Activated naive CD4-positive, alpha-beta T cell treated with Interleukin-2 at 50 U/mL for 16 hours (primary cell): ENCODE measurements around the gene RAP1GAP2.

Source experiments
- DNase-seq: peaks from one replicate; pipeline ENCODE4 v3.0.0-alpha.2; 2020

Gene RAP1GAP2

DNA sequence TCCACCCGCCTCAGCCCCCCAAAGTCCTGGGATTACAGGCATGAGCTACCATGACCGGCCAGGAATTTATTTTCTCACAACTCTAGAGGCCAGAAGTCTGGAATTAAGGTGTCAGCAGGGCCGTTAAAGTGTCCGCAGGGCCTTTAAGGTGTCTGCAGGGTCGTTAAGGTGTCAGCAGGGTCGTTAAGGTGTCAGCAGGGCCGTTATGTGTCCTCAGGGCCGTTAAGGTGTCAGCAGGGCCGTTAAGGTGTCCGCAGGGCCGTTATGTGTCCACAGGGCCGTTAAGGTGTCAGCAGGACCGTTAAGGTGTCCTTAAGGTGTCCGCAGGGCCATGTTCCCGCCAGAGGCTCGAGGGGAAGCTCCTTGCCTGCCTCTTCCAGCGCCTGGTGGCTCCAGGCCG is 125.2 kb downstream of the RAP1GAP2 start:
- DNase-seq = no peak

DNA sequence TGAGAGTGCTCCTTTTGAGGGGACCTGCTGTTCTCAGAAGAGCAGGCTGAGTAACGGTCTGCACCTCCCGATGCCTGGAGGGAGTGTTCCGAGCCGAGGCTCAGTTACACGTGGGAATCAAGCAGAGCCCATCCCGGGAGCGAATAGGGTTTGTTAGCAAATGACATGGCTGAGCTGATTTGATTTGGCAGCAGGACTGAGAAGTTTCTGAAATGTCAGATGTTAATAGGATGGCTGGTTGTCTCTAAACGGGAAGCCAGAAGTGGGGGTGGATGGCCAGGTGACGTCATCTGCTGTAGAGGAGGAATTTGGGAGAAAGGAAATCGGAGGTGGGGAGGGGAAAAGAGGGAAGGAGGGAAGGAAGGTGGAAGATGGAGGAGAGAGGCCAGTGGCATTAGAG is 128.0 kb downstream of the RAP1GAP2 start:
- no peak for DNase-seq

DNA sequence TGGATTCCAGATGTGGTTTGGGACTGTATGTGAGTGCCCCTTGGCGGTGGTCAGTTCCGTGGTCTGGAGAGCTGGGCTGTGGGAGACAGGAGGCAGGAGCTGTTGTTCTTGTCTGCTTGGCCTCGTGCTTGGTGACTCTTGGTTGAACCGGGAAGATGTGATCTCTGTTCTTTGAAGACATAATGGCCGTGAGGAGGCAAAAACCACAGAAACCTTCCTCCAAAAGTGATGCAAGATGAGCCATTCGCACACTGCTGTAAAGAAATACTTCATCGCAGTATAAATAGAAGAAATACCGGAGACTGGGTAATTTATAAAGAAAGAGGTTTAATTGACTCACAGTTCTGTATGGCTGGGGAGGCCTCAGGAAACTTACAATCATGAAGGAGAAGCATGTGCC is 128.8 kb downstream of the RAP1GAP2 start:
- no peak for DNase-seq

DNA sequence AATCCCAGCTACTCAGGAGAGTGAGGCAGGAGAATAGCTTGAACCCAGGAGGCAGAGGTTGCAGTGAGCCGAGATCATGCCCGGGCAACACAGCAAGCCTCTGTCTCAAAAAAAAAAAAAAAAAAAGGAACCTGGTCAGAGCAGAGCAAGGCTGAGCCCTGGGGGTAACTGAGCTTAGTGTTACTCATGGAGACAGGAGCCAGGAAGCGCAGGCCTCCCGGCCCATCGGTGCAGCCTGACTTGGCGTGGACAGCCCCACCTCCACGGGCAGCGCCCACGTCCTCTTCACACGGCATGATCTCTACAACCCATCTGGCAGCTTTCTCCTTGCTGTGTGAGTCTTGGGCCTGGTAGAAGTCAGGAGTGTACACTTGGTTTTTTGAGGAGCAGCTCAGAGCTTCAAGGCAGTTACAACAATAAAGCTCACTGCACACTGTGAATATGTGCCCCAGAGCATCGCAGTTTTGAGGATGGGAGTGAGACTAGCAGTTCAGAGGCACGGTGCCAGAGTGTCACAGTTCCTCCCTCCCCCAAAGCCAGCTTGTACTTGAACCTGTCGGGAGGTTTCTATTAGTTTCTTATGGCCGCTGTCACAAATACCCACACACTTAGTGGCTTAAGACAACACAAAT is 129.9 kb downstream of the RAP1GAP2 start:
- no peak for DNase-seq

DNA sequence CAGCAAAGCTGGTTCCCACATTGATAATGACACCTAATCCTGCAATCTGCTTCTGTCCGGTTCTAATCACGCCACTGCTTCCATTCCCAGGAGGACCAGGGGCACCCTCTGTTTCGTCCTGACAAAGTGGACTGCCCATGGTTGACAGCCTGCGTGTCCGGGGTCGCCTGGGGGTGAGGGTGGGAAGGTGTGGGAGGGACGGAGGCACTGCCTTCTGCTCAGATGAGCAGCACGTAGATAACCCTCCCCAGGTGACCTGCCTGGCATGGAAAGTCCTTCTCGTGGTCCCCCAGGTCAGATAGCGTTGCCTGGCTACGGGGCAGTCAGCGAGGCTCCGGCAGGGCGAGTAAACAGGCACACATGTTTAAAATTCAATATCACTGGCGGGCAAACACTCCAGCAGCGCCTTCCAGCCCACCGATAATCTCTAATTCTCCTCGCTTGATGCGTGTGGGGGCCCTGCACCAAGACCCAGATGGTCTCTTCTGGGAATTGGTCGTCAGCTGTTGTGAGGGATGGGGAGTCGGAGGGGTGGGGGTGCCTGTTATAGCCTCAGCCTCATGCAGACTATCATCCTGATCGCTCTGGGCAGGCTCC is 132.2 kb downstream of the RAP1GAP2 start:
- DNase-seq = no peak

DNA sequence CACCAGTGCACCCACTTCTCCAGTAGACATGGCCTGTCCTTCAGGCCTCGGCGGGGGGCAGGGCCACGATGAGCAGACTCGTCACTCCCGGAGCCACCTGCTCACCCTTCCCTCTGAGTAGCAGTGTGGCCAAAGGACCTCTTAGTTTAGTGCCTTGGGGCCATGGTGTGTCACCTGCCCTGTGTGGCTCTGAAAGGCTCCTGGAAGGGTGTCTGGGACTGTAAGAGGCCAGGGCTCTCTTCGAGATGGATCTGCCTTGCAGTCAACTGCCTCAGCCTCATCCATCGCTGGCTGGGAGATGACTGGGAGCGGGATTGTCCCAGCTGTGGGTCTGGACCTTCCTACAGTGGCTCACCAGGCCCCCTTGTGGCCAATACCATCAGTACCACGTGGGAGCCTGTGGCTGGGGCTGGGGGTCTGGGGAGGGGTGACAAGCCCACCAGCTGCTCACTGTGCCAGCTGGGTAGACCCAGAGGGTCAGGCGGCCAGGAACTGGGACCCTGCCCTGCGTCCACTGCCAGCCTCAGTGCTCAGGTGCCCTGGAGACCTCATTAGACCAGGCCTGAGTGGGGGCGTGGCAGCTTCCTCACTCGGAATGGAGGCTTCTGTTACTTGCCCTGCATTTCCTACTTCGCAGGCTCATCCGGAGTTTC is 133.8 kb downstream of the RAP1GAP2 start:
- DNase-seq = peak; percentile 20

DNA sequence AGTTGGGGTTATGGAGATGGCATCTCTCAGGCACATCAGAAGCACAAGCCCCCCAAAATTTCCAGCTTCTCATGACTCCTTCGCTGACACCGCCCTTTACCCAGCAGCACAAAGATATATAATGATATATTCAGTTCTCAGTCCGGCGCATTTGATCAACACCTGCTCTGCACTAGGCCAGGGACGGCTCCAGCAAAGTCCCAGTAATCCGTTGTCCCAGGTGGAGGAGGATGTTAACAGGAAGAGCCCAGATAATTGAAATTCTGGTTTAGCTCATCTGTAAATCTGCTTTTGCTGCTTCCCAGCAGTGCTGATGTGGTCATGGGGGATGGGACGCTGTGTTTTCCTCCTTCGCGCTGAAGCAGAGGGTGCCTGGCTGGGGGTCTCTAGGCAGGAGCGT is 135.6 kb downstream of the RAP1GAP2 start:
- DNase-seq = no peak

DNA sequence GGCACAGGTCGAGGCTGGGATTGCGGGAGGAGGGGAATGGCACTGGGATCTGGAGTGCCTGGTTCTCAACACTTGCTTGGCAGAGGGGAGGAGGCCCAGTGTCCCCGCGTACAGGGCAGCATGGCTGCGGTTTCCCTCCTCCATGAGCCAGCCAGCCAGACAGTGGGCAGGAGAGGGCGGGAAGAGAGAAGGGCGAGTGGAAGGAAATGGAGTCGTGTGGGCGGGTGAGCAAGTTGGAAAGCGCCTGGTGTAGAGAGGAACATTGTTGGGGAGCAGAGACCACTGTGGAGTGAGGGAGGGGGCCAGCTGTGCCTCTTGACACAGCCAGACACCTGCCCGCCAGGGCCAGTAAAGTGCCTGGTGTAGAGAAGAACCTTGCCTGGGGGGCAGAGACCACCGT is 136.7 kb downstream of the RAP1GAP2 start:
- DNase-seq = no peak

DNA sequence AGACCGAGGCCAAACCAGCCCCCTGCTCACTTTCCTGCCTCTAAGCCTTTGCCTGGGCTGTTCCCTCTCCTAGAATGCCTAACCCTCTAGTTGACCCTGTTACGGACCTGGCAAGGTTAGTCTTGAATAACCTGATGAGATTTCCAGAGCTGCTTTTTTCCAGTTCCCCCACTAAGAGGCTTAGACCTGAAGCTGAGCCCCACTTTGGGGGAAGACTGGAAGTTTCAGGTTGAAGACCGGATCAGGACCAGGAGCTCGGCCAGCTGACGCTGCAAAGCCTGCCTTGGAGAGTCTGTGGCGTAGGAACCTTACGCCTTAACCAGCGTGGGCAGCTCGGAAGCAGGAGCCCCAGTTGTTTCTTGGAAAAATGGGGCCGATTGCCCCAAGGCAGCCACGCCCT is 137.4 kb downstream of the RAP1GAP2 start:
- no peak for DNase-seq

DNA sequence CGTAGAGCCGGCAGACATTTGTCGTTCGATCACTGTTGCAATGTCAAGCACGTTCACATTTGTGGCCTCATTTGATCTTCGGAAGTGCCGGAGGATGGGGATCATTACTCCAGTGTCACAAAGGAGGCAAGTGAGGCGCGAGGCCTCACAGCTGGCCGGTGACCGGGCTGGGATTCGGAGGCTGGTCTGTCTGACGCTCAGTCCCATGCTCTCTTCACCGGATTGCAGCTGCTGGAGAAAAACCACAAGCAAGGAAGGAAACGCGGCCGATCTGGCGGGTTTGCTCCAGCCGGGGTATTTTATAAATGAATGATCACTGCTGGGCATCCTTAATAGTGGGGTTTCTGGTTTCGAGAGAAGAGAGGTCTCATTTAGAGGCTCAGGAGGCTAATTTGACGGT is 139.4 kb downstream of the RAP1GAP2 start:
- DNase-seq = no peak

DNA sequence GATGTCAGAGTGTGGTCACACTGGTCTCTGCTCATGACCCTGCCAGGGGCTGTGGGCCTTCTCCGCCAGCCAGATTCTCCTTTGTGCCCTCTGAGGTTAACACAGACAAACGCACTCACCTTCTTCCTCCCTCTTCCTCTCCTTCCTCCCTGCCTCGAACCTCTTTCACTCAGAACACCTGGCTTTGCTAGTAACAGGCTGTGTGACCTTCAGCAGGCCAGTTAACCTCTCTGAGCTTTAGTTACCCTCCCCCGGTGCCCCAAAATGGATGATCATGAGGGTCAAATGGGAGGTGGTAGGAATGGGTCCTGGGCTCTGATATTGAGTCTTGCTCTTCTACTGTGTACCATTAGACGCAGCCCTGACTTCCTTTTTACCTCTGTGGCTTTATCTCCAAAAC is 140.1 kb downstream of the RAP1GAP2 start:
- no peak for DNase-seq

DNA sequence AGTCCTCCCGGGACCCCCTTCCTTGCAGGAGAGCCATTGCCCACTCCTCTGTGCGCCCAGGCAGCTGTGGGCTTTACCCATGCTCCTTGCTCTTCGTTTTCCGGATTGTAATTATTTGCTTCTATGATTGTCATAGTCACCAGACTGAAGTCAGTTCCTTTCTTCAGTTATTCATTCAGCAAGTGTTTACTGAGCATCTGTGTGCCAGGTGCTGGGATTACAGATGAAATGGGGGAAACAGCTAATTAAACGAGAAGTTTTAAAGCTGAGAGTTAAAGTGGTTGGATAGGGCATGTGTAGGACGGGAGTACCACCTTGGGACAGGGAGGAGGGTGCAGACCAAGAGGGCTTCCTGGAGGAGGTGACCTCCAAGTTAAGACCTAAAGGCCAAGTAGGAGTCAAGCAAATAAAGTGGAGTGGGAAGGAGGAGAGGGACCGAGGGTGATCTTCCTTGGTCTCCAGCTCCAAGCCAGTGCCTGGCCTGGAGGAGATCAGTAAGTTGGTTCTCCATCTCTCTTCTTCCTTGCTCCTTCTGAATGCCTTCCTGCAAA is 140.6 kb downstream of the RAP1GAP2 start:
- no peak for DNase-seq

DNA sequence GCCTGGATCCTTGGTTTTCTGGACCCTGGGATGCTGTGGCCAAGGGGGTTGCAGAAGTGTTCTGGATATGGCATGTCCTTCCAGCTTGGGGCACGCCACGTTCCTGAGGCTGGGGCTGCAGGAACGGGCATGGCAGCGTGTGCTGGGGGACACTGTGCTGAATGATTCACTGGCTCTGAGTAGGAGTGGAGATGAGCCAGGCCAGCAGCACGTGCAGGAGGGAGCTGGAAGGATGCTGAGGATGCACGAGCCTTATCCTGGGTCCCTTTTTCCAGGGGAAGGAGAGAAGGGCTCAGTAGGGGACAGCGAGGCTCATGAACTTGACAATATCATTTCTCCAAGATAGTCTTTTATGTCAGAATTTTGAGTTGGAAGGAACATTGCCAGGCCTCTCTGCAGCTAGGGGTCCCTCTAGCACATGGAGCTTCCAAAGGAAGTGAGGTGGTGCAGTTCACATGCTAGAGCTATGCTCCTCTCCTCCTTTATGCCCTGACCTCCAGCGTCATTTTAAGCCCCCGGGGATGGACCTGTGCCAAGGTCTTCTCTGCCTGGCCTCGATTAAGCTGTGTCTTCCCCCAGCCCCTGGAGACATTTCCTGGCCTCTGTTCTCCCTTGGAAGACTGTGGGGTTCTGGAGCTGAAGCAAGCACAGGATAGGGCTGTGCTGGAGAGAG is 141.2 kb downstream of the RAP1GAP2 start:
- no peak for DNase-seq

DNA sequence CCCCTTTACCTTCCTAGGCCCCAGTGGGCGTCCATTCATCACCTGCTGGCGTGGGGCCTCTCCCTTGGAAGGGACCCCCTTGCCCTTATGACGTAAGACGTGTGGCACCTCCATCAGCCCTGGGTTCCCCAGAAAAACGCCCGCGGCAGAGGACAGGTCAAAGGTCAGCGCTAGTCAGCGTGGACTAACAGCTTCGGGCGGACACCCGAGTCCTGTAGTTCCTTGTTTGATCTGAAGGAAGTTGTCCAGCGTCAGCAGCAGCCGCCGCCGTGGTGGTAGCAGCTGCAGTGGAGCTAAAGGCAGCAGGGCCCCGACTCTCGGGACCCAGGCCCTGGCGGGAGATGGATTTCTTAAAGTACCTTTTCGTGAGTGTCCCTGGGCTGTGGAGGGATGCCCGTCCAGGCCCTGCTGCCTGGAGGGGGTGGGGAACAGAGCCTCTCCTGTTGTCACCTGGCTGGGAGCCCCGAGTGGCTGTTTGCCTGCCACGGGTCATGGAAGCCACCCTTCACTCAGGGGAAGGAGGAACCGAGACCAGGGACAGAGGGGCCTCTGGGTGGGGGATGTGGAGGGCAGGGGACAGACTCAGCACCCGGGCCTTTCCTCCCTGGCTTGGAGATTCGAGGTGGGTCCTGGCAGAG is 143.6 kb downstream of the RAP1GAP2 start:
- DNase-seq = no peak

DNA sequence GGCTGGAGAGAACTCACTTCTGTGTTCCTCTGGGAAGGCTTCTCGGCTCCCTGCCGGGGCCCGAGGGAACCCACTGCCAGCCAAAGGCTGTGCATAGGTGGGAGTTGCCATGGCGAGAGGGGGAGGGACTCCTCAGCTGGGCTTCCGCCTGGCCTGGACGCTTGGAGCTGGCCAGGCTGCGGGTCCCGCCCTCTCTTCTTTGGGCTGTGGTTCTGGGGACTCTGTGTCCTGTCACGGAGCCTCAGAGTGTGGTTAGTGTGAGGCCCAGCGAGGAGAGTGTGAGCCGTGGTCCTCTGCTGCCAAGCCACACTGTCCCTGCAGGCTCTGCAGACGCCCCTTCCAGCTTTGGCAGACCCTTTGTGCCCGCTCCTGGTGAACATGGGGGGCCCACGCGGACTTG is 144.1 kb downstream of the RAP1GAP2 start:
- no peak for DNase-seq

DNA sequence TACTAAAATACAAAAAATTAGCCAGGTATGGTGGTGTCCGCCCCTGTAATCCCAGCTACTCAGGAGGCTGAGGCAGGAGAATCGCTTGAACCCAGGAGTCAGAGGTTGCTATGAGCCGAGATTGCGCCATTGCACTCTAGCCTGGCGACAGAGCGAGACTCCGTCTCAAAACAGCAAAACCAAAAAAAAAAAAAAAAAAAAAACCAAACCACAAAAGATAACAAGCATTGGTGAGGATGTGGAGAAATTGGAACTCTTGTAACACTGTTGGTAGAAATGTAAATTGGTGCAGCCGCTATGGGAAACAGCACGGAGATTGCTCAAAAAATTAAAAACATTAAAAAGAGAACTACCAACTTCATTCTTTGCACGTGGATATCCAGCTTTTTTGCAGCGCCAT is 147.7 kb downstream of the RAP1GAP2 start:
- DNase-seq = no peak

DNA sequence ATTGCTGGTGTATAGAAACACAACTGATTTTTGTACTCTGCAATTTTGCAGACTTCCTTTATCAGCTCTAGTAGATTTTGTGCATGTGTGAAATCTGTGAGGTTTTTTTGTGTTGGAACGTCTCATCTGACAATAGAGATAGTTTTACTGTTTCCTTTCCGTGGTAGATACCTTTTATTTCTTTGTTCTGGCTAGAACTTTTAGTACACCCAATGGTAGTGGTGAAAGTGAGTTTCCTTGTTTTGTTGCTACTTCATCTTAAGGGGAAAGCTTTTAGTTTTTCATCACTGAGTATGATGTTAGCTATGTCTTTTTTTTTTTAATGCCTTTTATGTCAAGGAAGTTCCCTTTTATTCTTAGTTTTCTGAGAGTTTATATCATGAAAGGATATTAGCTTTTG is 149.1 kb downstream of the RAP1GAP2 start:
- DNase-seq = no peak

DNA sequence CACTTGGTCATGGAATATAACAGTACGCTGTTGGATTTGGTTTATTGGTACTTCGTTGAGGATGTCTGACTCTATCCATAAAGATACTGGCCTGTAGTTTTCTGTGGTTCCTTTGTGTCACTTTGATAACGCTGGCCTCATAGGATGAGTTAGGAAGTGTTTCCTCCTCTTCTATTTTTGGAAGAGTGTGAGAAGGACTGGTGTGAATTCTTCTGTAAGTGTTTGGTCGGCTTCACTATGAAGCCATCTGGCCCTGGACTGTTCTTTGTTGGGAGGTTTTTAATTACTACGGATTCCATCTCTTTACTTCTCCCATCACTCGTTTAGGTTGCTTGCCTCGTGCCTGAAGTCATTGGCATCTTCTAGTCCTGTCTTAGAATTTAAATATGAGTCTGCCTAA is 149.9 kb downstream of the RAP1GAP2 start:
- DNase-seq = no peak

DNA sequence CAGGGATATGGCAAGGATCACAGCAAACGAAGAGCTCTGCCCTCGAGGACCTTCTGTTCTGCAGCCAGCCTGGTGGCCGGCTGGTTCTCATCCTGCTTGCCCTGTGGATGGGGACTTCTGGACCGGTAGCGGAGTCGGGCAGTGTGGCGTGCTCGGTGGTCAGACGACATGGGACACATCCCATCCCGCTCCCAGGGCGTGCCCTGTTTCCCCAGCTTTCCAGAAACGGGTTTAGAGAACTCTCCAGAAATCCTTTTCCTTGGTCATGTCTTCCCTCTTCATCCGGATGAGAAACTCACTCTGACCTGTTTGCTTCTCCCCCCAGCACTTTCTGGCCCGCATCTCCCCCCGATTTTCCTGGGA is 151.3 kb downstream of the RAP1GAP2 start:
- no peak for DNase-seq

DNA sequence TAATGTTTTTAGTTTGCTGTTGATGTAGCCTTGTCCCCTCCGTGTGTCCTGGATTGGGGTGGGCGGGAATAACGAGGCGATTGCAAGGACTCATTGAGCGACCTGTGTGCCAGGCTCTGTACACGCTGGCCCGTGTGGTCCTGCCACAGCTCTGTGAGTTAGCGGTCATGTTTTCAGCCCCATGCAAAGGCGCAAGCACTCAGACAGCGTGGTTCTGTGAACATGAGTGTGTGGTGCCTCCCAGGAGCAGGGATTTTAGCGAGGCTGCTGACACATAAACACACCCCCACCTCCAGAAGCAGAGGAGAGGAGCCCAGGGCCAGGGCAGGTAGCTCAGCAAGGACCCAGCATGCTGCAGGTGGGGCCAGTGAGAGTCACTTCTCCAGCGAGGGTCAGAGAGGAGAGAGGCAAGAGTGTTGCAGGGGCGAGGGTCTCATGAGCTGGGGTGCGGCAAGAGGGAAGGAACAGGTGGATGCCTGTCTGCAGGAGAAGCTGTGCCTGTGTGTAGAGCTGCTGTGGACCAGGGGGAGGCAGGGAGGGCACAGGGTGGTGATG is 151.8 kb downstream of the RAP1GAP2 start:
- DNase-seq = no peak

DNA sequence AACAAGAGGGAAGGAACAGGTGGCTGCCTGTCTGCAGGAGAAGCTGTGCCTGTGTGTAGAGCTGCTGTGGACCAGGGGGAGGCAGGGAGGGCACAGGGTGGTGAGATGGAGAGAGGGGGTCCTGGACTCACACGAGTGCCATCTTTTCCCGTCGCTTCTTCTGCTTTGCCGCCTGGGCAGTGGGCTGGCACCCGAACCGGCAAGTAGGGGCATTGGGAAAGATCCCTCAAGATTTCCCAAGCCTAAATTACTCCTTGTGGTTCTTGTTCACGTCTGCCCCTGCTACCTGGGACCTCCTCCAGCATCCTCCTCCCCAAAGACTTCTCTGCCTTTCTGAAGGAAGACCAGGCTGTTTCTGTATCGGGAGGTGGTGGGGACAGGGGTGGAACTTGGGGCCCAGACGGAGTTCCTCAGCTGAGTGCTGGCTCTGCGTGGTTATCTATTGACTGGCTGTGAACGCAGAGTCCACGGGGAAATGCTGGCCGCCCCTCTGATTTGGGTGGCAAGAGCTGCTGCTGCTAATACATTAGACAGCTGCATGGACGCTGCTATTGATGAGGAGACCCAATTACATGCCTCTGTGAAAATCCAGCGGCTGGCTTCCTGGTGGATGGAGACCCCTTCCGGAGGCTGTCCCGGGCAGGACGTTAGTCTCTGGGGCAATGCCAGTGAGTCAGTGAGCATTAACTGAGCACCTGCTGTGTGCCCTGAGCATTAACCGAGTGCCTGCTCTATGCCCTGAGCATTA is 152.7 kb downstream of the RAP1GAP2 start:
- DNase-seq = no peak

DNA sequence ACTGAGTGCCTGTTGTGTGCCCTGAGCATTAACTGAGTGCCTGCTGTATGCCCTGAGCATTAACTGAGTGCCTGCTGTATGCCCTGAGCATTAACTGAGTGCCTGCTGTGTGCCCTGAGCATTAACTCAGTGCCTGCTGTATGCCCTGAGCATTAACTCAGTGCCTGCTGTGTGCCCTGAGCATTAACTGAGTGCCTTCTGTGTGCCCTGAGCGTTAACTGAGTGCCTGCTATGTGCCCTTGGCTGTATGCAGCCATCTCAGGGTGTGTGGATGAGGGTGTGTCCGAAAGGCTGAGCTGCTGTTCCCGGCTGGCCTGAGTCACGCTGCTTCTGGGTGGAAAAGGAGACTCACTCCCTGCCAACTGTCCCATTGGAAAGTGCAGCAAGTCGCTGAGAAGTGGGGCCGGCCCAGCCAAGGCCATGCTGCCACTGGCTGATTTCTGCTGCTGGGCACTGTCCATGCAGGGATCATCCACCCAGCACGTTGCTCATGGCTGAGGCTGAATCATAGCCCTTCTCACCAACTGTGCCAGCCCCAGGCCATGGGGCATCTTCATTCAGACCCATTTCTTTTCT is 153.3 kb downstream of the RAP1GAP2 start:
- no peak for DNase-seq
